HEK293T (cell line): ENCODE data around the gene PAM.

ENCODE experiments used
- CTCF ChIA-PET: fragments of 350-600 bp; formaldehyde crosslinking; extraction: SDS; loops from one replicate; lab custom pipeline; 2021; ENCODE audit warnings: antibody characterized with exemption, inconsistent platforms; lab: Yijun Ruan, JAX
- POLR2A ChIA-PET: fragments of 350-600 bp; formaldehyde crosslinking; extraction: SDS; loops from one replicate; lab custom pipeline; 2020; ENCODE audit warnings: antibody characterized with exemption, inconsistent platforms; lab: Yijun Ruan, JAX
- DNase-seq: peaks from one replicate; pipeline ENCODE4 v3.0.0; 2012; ENCODE audit warnings: mixed read lengths; ENCODE audit errors: extremely low spot score
- ARNT ChIP-seq: fragments of 450-650 bp; IDR thresholded peaks from 2 replicates; pipeline ENCODE4 v1.6.1; 2017; ENCODE audit warnings: mild to moderate bottlenecking
- BHLHE40 ChIP-seq: fragments of 450-650 bp; IDR thresholded peaks from 2 replicates; pipeline ENCODE4 v1.6.1; 2016; ENCODE audit warnings: mild to moderate bottlenecking, moderate library complexity, borderline replicate concordance
- CTBP1 ChIP-seq: fragments of 450-650 bp; IDR thresholded peaks from 2 replicates; pipeline ENCODE4 v1.6.1; 2016; ENCODE audit warnings: borderline replicate concordance
- ELF4 ChIP-seq: fragments of 450-650 bp; IDR thresholded peaks from 2 replicates; pipeline ENCODE4 v1.6.1; 2017; ENCODE audit warnings: antibody characterized with exemption
- FOXA1 ChIP-seq: fragments of 450-650 bp; IDR thresholded peaks from 2 replicates; pipeline ENCODE4 v1.6.1; 2016; ENCODE audit warnings: mild to moderate bottlenecking
- FOXK2 ChIP-seq: fragments of 450-650 bp; IDR thresholded peaks from 2 replicates; pipeline ENCODE4 v1.6.1; 2016; ENCODE audit warnings: mild to moderate bottlenecking
- FOXM1 ChIP-seq: fragments of 450-650 bp; IDR thresholded peaks from 2 replicates; pipeline ENCODE4 v1.6.1; 2017; ENCODE audit warnings: mild to moderate bottlenecking, borderline replicate concordance
- HDGF ChIP-seq: fragments of 450-650 bp; IDR thresholded peaks from 2 replicates; pipeline ENCODE4 v1.6.1; 2017; ENCODE audit warnings: antibody characterized with exemption, borderline replicate concordance
- L3MBTL2 ChIP-seq: fragments of 450-650 bp; conservative IDR thresholded peaks from 2 replicates; pipeline ENCODE4 v1.6.1; 2016; ENCODE audit warnings: mild to moderate bottlenecking
- LEF1 ChIP-seq: fragments of 450-650 bp; IDR thresholded peaks from 2 replicates; pipeline ENCODE4 v1.6.1; 2017; ENCODE audit warnings: mild to moderate bottlenecking, borderline replicate concordance
- NFRKB ChIP-seq: fragments of 450-650 bp; IDR thresholded peaks from 2 replicates; pipeline ENCODE4 v1.6.1; 2016; ENCODE audit warnings: mild to moderate bottlenecking, moderate library complexity
- PKNOX1 ChIP-seq: fragments of 450-650 bp; IDR thresholded peaks from 2 replicates; pipeline ENCODE4 v1.6.1; 2016
- SP1 ChIP-seq: fragments of 450-650 bp; IDR thresholded peaks from 2 replicates; pipeline ENCODE4 v1.6.1; 2017
- SUZ12 ChIP-seq: fragments of 450-650 bp; IDR thresholded peaks from 2 replicates; pipeline ENCODE4 v1.6.1; 2016; ENCODE audit warnings: mild to moderate bottlenecking
- TARDBP ChIP-seq: fragments of 450-650 bp; IDR thresholded peaks from 2 replicates; pipeline ENCODE4 v1.6.1; 2016
- ZNF384 ChIP-seq: fragments of 450-650 bp; IDR thresholded peaks from 2 replicates; pipeline ENCODE4 v1.6.1; 2016

PAM gene

GRCh38 chr5:102833146-102833545 lies 78.0 kb downstream of the PAM start:
- TF ChIP-seq ELF4, result no peak
- no peak for TF ChIP-seq SUZ12
- TF ChIP-seq PKNOX1, result no peak
- TF ChIP-seq ARNT, result no peak
- TF ChIP-seq LEF1, result no peak
- TF ChIP-seq NFRKB, result no peak
- no peak for TF ChIP-seq FOXK2
- TF ChIP-seq L3MBTL2, result no peak
- TF ChIP-seq BHLHE40, result no peak
- TF ChIP-seq FOXA1, result no peak
- no peak for TF ChIP-seq CTBP1
- TF ChIP-seq TARDBP, result no peak
- TF ChIP-seq ZNF384, result no peak
- no peak for TF ChIP-seq SP1
- TF ChIP-seq FOXM1, result no peak
- TF ChIP-seq HDGF, result no peak
- no peak for DNase-seq
- POLR2A ChIA-PET, result no interaction called here
- CTCF ChIA-PET, result no interaction called here

- POLR2A ChIA-PET, result no interaction called here
Observed at GRCh38 chr5:102834438-102834964, 79.4 kb downstream of the PAM start.

GRCh38 chr5:102835717-102836116 lies 80.6 kb downstream of the PAM start:
- ChIA-PET POLR2A (no interaction called here), CTCF (no interaction called here)
- DNase-seq, result no peak
- TF ChIP-seq SUZ12, result no peak
- TF ChIP-seq ZNF384, result no peak
- TF ChIP-seq PKNOX1, result no peak
- TF ChIP-seq NFRKB, result no peak
- TF ChIP-seq TARDBP, result no peak
- no peak for TF ChIP-seq LEF1
- TF ChIP-seq FOXA1, result no peak
- no peak for TF ChIP-seq SP1
- TF ChIP-seq ARNT, result no peak
- TF ChIP-seq L3MBTL2, result no peak
- TF ChIP-seq FOXM1, result no peak
- no peak for TF ChIP-seq BHLHE40
- TF ChIP-seq FOXK2, result no peak
- TF ChIP-seq HDGF, result no peak
- TF ChIP-seq ELF4, result no peak
- TF ChIP-seq CTBP1, result no peak

More at GRCh38 chr5:102834438-102834964, 79.4 kb downstream of the PAM start:
- CTCF ChIA-PET, result no interaction called here
- DNase-seq, result no peak
- TF ChIP-seq LEF1 (no peak), ARNT (no peak), PKNOX1 (no peak), HDGF (no peak), SP1 (no peak), TARDBP (no peak), CTBP1 (no peak), ZNF384 (no peak), BHLHE40 (no peak), ELF4 (no peak), FOXA1 (no peak), L3MBTL2 (no peak), FOXK2 (no peak), NFRKB (no peak), FOXM1 (no peak), SUZ12 (no peak)

GRCh38 chr5:102841021-102841420 lies 85.9 kb downstream of the PAM start:
- CTCF ChIA-PET, result no interaction called here
- POLR2A ChIA-PET, result no interaction called here

GRCh38 chr5:102843997-102844396 lies 88.9 kb downstream of the PAM start:
- CTCF ChIA-PET, result interaction anchor here (0.6 kb wide), 1 partner anchor 33 kb away, joined by 3 read pairs; no protein-coding TSS in a partner anchor
- TF ChIP-seq FOXK2 (no peak), NFRKB (no peak), ARNT (no peak), LEF1 (no peak), TARDBP (no peak), SP1 (no peak), ELF4 (no peak), ZNF384 (no peak), FOXA1 (no peak), PKNOX1 (no peak), L3MBTL2 (no peak), BHLHE40 (no peak), FOXM1 (no peak), SUZ12 (no peak), CTBP1 (no peak), HDGF (no peak)
- no peak for DNase-seq
- POLR2A ChIA-PET, result no interaction called here

More at GRCh38 chr5:102841021-102841420, 85.9 kb downstream of the PAM start:
- no peak for DNase-seq
- no peak for TF ChIP-seq BHLHE40
- no peak for TF ChIP-seq SP1
- no peak for TF ChIP-seq CTBP1
- no peak for TF ChIP-seq FOXA1
- no peak for TF ChIP-seq ELF4
- no peak for TF ChIP-seq LEF1
- TF ChIP-seq L3MBTL2, result no peak
- no peak for TF ChIP-seq TARDBP
